Vagina (tissue), 2 donors: ENCODE measurements around the gene PALLD. TPM values are rescaled to one million over a fixed set of nuclear protein-coding genes. Genes with fewer than 3 reads are reported as not detected.

Source experiments
- DNase-seq, 2 donors: peaks; one replicate each; pipeline ENCODE4 v3.0.0-alpha.2; 2017; ENCODE audit errors: extremely low spot score in 2 of 2
- H3K27ac ChIP-seq: fragments of 200-600 bp; sonication (generic); one replicate; pipeline ENCODE4 v1.5.1; 2019
- H3K27me3 ChIP-seq: fragments of 200-600 bp; sonication (generic); one replicate; pipeline ENCODE4 v1.5.1; 2019
- H3K36me3 ChIP-seq, 2 donors: fragments of 200-600 bp; sonication (generic); one replicate each; pipeline ENCODE4 v1.5.1; 2017 to 2019
- H3K4me1 ChIP-seq: fragments of 200-600 bp; sonication (generic); one replicate; pipeline ENCODE4 v1.5.1; 2019
- H3K4me3 ChIP-seq, 2 donors: fragments of 200-600 bp; sonication (generic); 1 replicate in 1 of 2; 2 replicates in 1 of 2; pipeline ENCODE4 v1.5.1; 2016 to 2019
- H3K9me3 ChIP-seq: fragments of 200-600 bp; sonication (generic); one replicate; pipeline ENCODE4 v1.5.1; 2019
- POLR2A ChIP-seq, 2 donors: fragments of 450-650 bp; IDR thresholded peaks; one replicate each; pipeline ENCODE4 v1.6.1; 2017; ENCODE audit warnings: antibody characterized with exemption in 2 of 2, mild to moderate bottlenecking in 2 of 2, moderate library complexity in 2 of 2
- POLR2AphosphoS5 ChIP-seq, 2 donors: sonication (generic); formaldehyde crosslinking; IDR thresholded peaks; one replicate each; pipeline ENCODE4 v1.9.0; 2017; ENCODE audit warnings: antibody characterized with exemption in 2 of 2, mild to moderate bottlenecking in 2 of 2, low read depth in 1 of 2; ENCODE audit not compliant: insufficient read depth in 1 of 2
- intact Hi-C: fragments of 100-400 bp; cut with DNase I; formaldehyde crosslinking; loops from one replicate; pipeline ENCODE4 v1.15.1; 2023
- total RNA-seq: library from RNA; depleted of rRNA; stranded (reverse); fragments of >200 nt; gene quantifications from one replicate; pipeline ENCODE4 v1.2.3, GENCODE V29; 2016
- TF ChIP-seq, protein P1 (sequence below), 3 experiments: fragments of 450-650 bp in 2 of 3; fragments of 200-600 bp in 1 of 3; sonication (generic) in 1 of 3; IDR thresholded peaks; one replicate each; pipeline ENCODE4 v1.5.1; 2017 to 2019; ENCODE audit warnings: antibody characterized with exemption in 3 of 3, mild to moderate bottlenecking in 2 of 3, moderate library complexity in 2 of 3

Gene PALLD
- total RNA-seq, 1 donor from 2014 or later: 229 TPM

GRCh38 chr4:168537571-168537970 lies 40.7 kb downstream of the PALLD start:
- intact Hi-C loops: no loop called here

GRCh38 chr4:168538632-168539031 lies 41.8 kb downstream of the PALLD start:
- Histone ChIP-seq H3K4me3 (no peak overlapping the region), H3K36me3 (no peaks in the 10 kb centered on the region), H3K9me3 (no peaks in the 10 kb centered on the region), H3K27me3 (no peaks in the 10 kb centered on the region), H3K27ac (no peak overlapping the region), H3K4me1 (no peaks in the 10 kb centered on the region)
- intact Hi-C loops: no loop called here
- no peak for TF ChIP-seq POLR2A (IDR thresholded peaks at IDR 0.05)
- no peak for TF ChIP-seq POLR2AphosphoS5 (IDR thresholded peaks at IDR 0.05; ENCODE audit: insufficient read depth in 1 of 2, low read depth in 1 of 2)
- TF ChIP-seq, protein P1, sequence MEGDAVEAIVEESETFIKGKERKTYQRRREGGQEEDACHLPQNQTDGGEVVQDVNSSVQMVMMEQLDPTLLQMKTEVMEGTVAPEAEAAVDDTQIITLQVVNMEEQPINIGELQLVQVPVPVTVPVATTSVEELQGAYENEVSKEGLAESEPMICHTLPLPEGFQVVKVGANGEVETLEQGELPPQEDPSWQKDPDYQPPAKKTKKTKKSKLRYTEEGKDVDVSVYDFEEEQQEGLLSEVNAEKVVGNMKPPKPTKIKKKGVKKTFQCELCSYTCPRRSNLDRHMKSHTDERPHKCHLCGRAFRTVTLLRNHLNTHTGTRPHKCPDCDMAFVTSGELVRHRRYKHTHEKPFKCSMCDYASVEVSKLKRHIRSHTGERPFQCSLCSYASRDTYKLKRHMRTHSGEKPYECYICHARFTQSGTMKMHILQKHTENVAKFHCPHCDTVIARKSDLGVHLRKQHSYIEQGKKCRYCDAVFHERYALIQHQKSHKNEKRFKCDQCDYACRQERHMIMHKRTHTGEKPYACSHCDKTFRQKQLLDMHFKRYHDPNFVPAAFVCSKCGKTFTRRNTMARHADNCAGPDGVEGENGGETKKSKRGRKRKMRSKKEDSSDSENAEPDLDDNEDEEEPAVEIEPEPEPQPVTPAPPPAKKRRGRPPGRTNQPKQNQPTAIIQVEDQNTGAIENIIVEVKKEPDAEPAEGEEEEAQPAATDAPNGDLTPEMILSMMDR (IDR thresholded peaks at IDR 0.05): no peak
- DNase-seq: no peak

More at GRCh38 chr4:168537571-168537970, 40.7 kb downstream of the PALLD start:
- DNase-seq: no peak
- Histone ChIP-seq H3K4me3 (no peak overlapping the region), H3K27me3 (no peaks in the 10 kb centered on the region), H3K36me3 (no peaks in the 10 kb centered on the region), H3K4me1 (no peaks in the 10 kb centered on the region), H3K9me3 (no peaks in the 10 kb centered on the region), H3K27ac (no peak overlapping the region)
- TF ChIP-seq POLR2A (IDR thresholded peaks at IDR 0.05): no peak
- TF ChIP-seq, protein P1 (IDR thresholded peaks at IDR 0.05): no peak
- TF ChIP-seq POLR2AphosphoS5 (IDR thresholded peaks at IDR 0.05; ENCODE audit: insufficient read depth in 1 of 2, low read depth in 1 of 2): no peak

DNA sequence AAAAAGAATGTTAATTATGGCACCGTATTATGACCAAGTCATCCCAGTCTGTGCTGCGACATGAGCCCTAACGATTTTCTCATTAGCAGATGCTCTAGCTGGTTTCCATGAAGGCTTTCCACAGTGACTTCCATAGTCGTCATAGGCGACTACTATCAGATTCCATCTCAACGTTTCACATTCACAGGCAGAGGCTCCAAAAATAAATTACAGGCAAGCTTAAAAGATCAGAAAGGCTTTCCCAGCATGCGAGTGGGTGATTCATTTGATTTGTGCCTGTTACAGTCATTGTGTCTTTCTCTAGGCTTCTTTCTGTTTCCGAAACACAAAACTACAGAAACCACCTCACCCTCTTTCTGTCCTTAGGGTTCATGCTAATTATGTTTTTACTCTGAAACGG lies 43.2 kb downstream of the PALLD start:
- Histone ChIP-seq H3K4me3 (no peak overlapping the region), H3K9me3 (no peaks in the 10 kb centered on the region), H3K36me3 (no peaks in the 10 kb centered on the region), H3K27ac (no peak overlapping the region), H3K27me3 (no peaks in the 10 kb centered on the region), H3K4me1 (no peaks in the 10 kb centered on the region)
- DNase-seq: no peak
- intact Hi-C loops: no loop called here
- TF ChIP-seq, protein P1 (IDR thresholded peaks at IDR 0.05): no peak
- TF ChIP-seq POLR2A (IDR thresholded peaks at IDR 0.05) (no peak), POLR2AphosphoS5 (IDR thresholded peaks at IDR 0.05; ENCODE audit: insufficient read depth in 1 of 2, low read depth in 1 of 2) (no peak)

DNA sequence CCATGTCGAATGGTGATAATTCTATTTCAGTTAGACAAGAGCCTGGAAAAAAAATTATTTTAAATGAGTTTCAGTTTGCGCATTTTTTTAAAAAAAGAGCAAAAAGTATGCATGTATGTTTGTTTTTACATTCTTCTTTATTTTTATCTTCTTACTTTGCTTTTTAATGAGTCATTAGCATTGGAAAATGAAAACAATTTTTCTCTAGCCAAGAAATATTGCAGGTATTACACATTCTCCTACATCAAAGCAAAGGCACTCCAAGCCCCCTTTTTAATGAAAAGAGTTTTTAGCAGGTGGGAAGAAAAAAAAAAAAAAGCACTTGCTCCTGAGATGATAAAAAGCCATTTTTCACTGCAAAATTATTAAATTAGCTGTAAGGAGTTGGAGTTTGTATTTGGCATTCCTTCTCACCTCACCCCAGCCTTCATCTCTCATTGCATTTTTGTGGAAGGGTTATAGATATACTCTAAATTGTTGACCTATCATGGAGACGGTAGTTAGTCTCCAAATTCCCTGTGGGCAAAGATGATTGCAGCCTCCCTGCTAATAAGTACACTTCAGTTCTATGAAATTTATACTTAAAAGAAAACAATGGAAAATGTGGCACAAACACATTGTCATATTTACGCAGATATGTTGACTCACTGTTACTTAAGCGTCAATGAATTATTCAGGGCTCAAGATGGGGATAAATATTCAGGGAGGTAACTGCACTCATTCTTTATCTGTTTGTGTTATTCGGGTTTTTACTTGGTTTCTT lies 43.8 kb downstream of the PALLD start:
- Histone ChIP-seq H3K4me1 (no peaks in the 10 kb centered on the region), H3K4me3 (no peak overlapping the region), H3K27me3 (no peaks in the 10 kb centered on the region), H3K27ac (no peak overlapping the region), H3K9me3 (no peaks in the 10 kb centered on the region), H3K36me3 (no peaks in the 10 kb centered on the region)
- TF ChIP-seq POLR2AphosphoS5 (IDR thresholded peaks at IDR 0.05; ENCODE audit: insufficient read depth in 1 of 2, low read depth in 1 of 2) (no peak), POLR2A (IDR thresholded peaks at IDR 0.05) (no peak)
- TF ChIP-seq, protein P1 (IDR thresholded peaks at IDR 0.05): no peak
- no peak for DNase-seq
- intact Hi-C loops: no loop called here

- no peaks in the 10 kb centered on the region for H3K4me1 ChIP-seq
- intact Hi-C loops: no loop called here
- no peak overlapping the region for H3K27ac ChIP-seq
- DNase-seq: no peak
- H3K27me3 ChIP-seq: no peaks in the 10 kb centered on the region
- H3K36me3 ChIP-seq: no peaks in the 10 kb centered on the region
- no peaks in the 10 kb centered on the region for H3K9me3 ChIP-seq
- H3K4me3 ChIP-seq: no peak overlapping the region
- TF ChIP-seq POLR2AphosphoS5 (IDR thresholded peaks at IDR 0.05; ENCODE audit: insufficient read depth in 1 of 2, low read depth in 1 of 2) (no peak), POLR2A (IDR thresholded peaks at IDR 0.05) (no peak)
- TF ChIP-seq, protein P1 (IDR thresholded peaks at IDR 0.05): no peak
These were observed 44.6 kb downstream of the PALLD start for GRCh38 chr4:168541266-168541953.
